Upper lobe of left lung (tissue), 4 donors: ENCODE results near the gene STIM1.

Experiments
- CTCF ChIP-seq, 6 experiments: fragments of 450-650 bp in 4 of 6; fragments of 200-600 bp in 2 of 6; sonication (generic) in 2 of 6; IDR thresholded peaks; one replicate each; pipeline ENCODE4 v1.5.1; 2016 to 2019; ENCODE audit warnings: antibody characterized with exemption in 6 of 6
- POLR2A ChIP-seq, 4 donors: fragments of 450-650 bp; IDR thresholded peaks; one replicate each; pipeline ENCODE4 v1.5.1; 2016 to 2017; ENCODE audit warnings: antibody characterized with exemption in 4 of 4, mild to moderate bottlenecking in 2 of 4
- POLR2AphosphoS5 ChIP-seq, 2 donors: sonication (generic); formaldehyde crosslinking; IDR thresholded peaks; one replicate each; pipeline ENCODE4 v1.5.1; 2017; ENCODE audit warnings: antibody characterized with exemption in 2 of 2

- TF ChIP-seq CTCF (IDR thresholded peaks at IDR 0.05) (no peak), POLR2A (IDR thresholded peaks at IDR 0.05) (no peak), POLR2AphosphoS5 (IDR thresholded peaks at IDR 0.05) (no peak)
Measured at GRCh38 chr11:3962406-3962840, 107.0 kb downstream of the STIM1 start.
